Left kidney (tissue), 8 donors: ENCODE data around the gene NLRP5. TPM values are rescaled to one million over a fixed set of nuclear protein-coding genes. Genes with fewer than 3 reads are reported as not detected.
A peak's percentile ranks its signal among the peaks of the same experiment; 100 is the strongest.
"Not testable (repeated sequence)": the region's sequence is repeated elsewhere in the genome, so short reads cannot be mapped to it uniquely, and the experiment has no call there.

Experiments
- DNase-seq: peaks from one replicate; pipeline ENCODE4 v3.0.0-alpha.2; 2013
- long read RNA-seq, 8 donors: transcript quantifications; one replicate each; lab custom pipeline, GENCODE V29; 2026
- polyA plus RNA-seq: library from polyadenylated mRNA; unstranded; fragments of 120-200 nt; gene quantifications from one replicate; pipeline ENCODE4 v1.2.1, GENCODE V29; 2013; ENCODE audit not compliant: insufficient read length

NLRP5 gene
- not detected for polyA plus RNA-seq
- long read RNA-seq, donor 1 = 0 reads
- long read RNA-seq, donor 2 = 0 reads
- long read RNA-seq, donor 3 = 0 reads
- long read RNA-seq, donor 4 = 0 reads
- long read RNA-seq, donor 5 = 0 reads
- long read RNA-seq, donor 6 = 0 reads
- long read RNA-seq, donor 7 = 0 reads
- long read RNA-seq, donor 8 = 0 reads

DNA sequence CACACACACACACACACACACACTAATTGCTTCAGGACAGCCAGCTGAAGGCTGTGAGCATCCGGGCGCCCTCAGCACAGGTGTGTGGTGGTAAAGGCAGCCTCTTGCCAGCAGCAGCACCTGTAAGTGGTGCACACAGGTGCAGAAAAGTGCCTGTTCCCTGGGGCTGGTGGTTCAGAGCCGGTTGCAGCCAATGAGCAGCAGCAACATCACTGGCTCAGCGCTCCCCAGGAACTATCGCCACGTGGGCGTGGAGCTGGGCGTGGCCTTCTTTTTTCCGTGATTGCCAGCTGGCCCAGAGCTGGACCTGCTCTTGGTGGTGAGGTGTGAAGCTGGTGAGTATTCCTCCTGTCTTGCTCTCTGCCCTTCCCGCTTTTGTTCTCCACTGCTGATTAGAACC is at the start of gene NLRP5:
Gene NLRP5 (plus strand): TSS at position 289 of the 400 bp plus-strand sequence.
- DNase-seq = no peak

- DNase-seq = no peak
These were observed 47.4 kb upstream of the NLRP5 start for GRCh38 chr19:55939206-55939605.

DNA sequence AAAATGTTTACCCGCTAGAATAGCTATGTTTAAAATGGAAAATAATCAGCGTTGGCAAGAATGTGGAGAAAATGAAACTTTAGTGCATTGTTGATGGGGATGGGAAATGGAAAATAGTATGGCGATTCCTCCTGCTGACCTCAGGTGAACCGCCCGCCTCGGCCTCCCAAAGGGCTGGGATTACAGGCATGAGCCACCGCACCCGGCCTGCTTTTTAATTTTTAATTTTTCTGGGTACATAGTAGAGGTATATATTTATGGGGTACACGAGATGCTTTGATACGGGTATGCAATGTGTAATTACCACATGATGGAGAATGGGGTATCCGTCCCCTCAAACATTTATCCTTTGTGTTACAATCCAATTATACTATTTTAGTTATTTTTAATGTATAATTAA is 46.3 kb upstream of the NLRP5 start:
- no peak for DNase-seq

GRCh38 chr19:55947532-55947931 is 39.0 kb upstream of the NLRP5 start, which contains the start of gene NLRP8:
Gene NLRP8, plus strand, starts transcription at chr19:55947832.
- no peak for DNase-seq

DNA sequence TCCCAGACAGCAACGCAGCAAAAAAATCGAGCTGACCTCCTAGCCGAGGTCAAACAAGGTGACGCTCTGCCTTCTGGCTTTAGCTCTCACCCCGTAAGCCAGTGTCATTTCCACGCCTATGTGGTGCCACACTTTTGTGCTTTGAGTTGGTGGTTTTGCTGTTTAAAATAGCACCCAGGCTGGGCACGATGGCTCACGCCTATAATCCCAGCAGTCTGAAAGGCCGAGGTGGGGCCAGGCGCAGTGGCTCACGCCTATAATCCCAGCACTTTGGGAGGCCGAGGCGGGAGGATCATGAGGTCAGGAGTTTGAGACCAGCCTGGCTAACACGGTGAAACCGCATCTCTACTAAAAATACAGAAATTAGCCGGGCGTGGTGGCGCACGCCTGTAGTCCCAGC is 36.0 kb upstream of the NLRP5 start:
- DNase-seq = not testable (repeated sequence)

DNA sequence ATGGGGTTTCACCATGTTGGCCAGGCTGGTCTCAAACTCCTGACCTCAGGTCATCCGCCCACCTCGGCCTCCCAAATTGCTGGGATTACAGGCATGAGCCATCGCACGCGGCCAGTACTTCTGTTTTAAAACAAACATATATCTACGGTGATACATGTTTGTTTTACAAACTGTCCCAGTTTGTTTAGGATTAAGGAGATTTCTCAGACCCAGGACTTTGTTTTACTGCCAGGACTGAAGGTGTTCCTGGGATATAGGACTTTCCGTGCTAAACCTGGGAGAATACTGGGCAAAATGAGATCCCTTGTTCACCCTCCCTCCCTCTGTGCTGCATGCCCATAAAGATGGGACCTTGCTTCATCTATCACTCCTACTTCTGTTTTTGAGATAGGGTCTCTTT is 30.1 kb upstream of the NLRP5 start:
- DNase-seq = no peak

GRCh38 chr19:55958356-55958755 is 28.2 kb upstream of the NLRP5 start:
- DNase-seq = no peak

DNA sequence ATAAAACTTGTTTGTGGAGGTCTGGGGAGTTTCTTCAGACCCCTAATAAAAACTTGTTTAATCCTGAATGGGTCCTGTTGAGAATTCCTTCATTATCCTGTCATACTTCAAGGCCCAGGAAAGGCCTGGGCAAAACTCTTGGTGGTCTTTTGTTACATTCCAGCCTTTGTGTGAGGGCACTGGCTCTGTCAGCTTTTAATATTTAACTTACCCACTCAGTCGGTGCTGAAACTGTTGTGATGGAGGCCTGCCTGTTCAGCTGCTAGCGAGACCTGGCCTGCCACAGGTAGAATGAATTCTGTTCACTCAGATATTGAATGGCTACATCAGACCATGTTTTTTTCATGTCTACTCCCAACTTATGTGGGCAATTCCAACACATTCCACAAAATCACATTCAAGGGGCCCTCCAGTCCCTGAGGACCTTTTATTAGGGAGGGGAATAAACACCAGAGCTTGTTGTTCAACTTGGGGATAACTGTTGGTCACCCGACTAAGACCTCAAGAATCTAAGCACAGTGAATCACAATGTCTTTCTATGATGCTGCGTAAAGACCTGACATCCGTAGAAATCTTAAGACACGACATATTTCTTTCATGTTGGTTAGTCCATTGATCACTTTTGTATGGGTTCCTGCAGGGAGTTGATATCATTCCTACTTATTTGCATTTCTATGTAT is 26.4 kb upstream of the NLRP5 start:
- peak; percentile 5 for DNase-seq

DNA sequence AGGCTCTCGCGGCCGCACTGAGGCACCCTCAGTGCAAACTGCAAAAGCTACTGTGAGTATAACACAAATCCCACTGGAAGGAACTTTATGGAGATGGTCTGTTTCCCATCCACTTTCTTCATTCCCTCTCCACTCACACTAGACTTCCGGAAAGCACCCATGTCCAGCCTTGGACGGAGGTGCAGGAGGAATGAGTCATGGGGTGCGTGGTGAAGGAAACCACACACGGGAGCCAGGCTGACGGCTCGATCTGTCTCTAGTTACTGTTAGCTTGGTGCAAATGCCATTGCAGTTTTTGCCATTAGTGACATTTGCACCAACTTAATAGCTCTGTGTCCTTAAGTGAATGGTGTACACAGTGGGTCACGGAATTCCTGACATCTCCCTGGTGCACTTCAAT is 24.4 kb upstream of the NLRP5 start:
- DNase-seq = no peak

GRCh38 chr19:55973982-55974381 is 12.6 kb upstream of the NLRP5 start:
- no peak for DNase-seq

GRCh38 chr19:55980415-55980814 is 6.2 kb upstream of the NLRP5 start:
- no peak for DNase-seq

- DNase-seq = no peak
These were observed 1.3 kb upstream of the NLRP5 start for GRCh38 chr19:55985254-55985653.

DNA sequence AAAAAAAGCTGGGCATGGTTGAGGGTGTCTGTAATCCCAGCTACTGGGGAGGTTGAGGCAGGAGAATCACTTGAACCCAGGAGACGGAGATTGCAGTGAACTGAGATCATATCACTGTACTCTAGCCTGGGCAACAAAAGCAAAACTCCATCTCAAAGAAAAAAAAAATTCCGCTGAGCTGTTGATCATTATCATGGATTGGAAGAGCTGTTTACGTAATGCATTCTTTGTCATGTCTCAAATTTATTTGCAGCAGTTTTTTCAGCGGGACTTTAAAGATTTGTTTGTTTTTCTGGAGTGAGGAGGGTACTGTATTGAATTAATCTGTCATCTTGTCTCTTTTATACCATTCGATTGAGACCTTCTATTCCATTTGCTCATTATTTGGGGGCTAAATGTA is 4.3 kb downstream of the NLRP5 start:
- no peak for DNase-seq

GRCh38 chr19:55993492-55993891 is 6.9 kb downstream of the NLRP5 start:
- no peak for DNase-seq

DNA sequence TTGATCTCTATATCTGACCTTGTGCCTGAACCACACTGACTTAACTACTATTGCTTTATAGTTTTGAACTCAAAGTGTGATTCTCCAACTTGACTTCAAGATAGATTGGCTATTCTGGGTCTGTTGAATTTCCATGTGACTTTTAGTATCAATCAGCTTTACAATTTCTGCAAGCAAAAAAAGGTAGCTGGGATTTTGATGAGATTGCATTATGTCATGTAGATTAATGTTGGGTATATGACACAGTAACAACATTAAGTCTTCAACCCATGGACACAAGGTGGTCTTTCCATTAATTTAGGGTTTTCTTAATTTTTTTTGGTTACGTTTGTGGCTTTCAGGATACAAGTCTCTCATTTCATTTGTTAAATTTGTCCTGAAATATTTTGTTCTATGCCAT is 28.2 kb downstream of the NLRP5 start:
- no peak for DNase-seq

- peak; percentile 34 for DNase-seq
These were observed 29.2 kb downstream of the NLRP5 start for GRCh38 chr19:56015756-56016155.

DNA sequence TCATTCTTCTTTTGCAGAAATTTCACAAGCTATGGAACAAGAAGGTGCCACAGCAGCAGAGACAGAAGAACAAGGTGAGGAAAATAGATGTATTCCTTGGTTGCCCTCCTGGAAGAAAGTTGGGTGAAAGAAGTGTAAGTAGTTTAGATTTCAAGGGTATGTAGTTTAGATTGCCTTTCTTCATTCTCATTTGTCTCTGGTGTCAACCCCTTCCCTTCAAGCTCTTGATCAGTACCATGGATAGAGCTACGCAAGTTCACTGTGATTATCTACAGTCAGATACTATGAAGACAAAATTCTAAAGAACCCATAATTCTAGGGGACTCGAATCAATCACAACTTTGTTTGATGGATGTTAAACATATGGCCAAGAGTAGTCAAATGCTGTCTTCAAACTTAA is 32.8 kb downstream of the NLRP5 start:
- not testable (repeated sequence) for DNase-seq

GRCh38 chr19:56020355-56020975 is 33.9 kb downstream of the NLRP5 start:
- DNase-seq = not testable (repeated sequence)

DNA sequence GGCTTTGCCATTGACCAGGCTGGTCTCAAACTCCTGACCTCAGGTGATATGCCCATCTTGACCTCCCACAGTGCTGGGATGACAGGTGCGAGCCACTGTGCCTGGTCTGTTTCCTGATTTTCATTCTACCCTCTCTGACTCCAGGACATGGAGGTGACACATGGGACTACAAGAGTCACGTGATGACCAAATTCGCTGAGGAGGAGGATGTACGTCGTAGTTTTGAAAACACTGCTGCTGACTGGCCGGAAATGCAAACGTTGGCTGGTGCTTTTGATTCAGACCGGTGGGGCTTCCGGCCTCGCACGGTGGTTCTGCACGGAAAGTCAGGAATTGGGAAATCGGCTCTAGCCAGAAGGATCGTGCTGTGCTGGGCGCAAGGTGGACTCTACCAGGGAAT is 40.2 kb downstream of the NLRP5 start:
- no peak for DNase-seq

DNA sequence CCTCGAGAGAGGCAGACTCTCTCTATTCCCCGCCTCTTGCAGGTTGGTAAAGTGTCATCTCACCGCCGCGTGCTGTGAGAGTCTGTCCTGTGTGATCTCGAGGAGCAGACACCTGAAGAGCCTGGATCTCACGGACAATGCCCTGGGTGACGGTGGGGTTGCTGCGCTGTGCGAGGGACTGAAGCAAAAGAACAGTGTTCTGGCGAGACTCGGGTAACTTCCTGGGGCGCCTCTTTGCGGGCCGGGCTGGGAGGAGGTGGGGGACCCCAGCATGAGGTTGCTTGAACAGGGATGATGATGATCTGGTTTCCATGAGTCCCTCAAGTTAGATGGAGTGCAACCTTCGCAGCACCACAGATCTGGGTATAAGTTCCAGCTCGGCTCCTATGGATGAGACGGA is 67.0 kb downstream of the NLRP5 start:
- DNase-seq = no peak

GRCh38 chr19:56066152-56067023 is 79.8 kb downstream of the NLRP5 start:
- DNase-seq = peak; percentile 61

- DNase-seq = no peak
These were observed 83.1 kb downstream of the NLRP5 start for GRCh38 chr19:56069642-56070041.

DNA sequence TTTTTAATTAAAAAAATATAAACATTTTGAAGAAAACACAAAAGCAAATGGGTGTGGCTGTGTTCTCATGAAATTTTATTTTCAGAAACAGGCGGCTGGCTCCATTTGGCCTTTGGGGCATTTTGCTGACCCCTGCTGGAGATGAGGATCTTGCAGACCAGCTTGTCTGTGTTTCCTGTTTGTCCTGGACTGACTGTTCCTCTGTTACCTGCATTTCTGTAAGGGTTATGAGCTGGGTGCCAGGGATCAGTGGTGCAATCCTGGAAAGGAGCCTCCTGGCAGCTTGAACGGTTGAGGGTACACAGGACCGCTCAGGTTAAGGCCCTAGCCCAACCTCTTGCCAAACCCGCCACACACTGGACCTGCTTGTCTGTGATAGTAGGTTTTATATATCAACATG is 84.6 kb downstream of the NLRP5 start:
- DNase-seq = no peak
